T-helper 9 cell (primary cell): Measurements from ENCODE around the gene AGTR2.
"Not testable (repeated sequence)": the region's sequence is repeated elsewhere in the genome, so short reads cannot be mapped to it uniquely, and the experiment has no call there.

Experiments used
- DNase-seq: peaks from one replicate; pipeline ENCODE4 v3.0.0-alpha.2; 2020
- total RNA-seq, 2 donors: gene quantifications; one replicate each; lab custom pipeline; 2026; lab: John Stamatoyannopoulos, UW

The AGTR2 gene
- 0 reads per million in 2 donors for total RNA-seq

GRCh38 chrX:116170511-116170910, at the start of gene AGTR2:
TSS of gene AGTR2 (plus strand) at chrX:116170744. CDS start at chrX:116172281, 1,537 bp downstream.
- DNase-seq = no peak

DNA sequence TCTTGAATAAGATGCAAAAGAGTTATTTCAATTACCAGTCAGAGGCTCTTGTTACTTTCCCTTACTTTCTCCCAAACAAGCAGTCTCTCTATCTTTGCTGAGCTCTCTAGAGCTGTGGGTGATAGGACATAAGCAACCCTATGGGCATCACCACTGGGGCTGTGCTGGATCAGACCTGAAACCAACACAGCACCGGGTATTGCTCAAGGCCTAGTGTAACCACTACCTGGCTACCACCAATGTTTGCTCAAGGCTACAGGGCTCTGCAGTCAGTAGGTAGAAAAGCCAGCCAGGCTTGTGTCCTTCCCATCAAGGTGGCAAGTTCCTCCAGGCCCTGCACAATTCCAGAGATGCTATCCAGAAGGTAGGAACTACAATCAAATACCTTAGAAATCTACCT, 35.3 kb upstream of the AGTR2 start:
- DNase-seq = no peak

GRCh38 chrX:116141270-116141669, 29.3 kb upstream of the AGTR2 start:
- DNase-seq = not testable (repeated sequence)

DNA sequence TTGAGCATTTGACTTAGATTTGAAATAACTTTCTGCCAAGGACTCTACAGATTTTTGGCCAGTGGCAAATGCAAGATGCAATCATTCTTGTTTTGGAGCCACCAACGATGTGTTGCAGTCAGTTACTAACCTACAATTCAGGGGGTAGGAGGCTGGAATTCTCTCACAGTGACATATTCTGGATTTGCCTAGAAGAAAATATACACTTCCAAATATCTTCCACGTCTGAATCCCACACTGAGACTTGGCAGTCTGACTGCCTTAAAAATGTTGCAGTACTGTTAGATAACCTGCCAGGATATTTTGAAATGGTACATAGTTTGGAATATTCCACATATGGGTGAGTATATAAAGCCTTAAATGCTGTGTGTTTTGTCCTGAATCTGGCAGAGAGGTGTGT, 27.6 kb upstream of the AGTR2 start:
- DNase-seq = no peak

DNA sequence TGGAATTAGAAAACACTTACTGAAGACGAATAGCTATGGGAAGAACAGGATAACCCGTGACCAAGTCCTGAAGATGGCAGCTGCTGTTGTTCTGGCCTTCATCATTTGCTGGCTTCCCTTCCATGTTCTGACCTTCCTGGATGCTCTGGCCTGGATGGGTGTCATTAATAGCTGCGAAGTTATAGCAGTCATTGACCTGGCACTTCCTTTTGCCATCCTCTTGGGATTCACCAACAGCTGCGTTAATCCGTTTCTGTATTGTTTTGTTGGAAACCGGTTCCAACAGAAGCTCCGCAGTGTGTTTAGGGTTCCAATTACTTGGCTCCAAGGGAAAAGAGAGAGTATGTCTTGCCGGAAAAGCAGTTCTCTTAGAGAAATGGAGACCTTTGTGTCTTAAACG, 2.4 kb downstream of the AGTR2 start:
- DNase-seq = no peak

DNA sequence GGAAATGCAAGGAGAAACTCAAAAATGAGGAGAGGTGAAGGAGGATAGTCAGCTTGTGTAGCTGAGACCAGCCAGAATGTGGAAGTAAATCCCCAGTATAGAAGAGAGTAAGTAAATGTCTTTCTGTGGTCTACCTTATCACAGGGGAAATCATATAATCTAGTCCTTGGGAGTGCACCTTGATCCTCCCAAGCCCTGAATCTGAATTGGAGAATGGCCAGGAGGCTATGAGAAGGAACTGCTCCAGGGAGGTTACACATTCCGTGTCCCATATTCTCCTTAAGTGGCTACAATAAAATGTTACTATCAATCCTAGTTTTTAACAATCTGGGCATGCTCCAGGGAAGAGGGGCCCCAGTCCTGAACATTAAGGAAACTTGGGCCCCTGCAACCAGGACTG, 10.8 kb downstream of the AGTR2 start:
- no peak for DNase-seq

DNA sequence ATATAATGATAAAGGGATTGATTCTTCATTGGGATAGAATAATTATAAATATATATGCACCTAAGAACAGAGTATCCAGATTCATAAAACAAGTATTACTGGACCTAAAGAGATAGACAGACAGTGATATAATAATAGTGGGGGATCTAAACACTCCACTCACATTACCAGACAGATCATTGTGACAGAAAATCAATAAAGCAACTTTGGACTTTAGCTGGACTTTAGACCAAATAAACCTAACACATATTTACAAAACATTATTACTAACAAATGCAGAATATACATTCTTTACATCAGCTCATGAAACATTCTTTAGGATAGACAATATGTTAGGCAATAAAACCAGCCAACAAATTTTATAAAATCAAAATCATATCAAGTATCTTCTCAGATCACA, 14.6 kb downstream of the AGTR2 start:
- no peak for DNase-seq

GRCh38 chrX:116194649-116195048, 24.1 kb downstream of the AGTR2 start:
- DNase-seq = no peak

DNA sequence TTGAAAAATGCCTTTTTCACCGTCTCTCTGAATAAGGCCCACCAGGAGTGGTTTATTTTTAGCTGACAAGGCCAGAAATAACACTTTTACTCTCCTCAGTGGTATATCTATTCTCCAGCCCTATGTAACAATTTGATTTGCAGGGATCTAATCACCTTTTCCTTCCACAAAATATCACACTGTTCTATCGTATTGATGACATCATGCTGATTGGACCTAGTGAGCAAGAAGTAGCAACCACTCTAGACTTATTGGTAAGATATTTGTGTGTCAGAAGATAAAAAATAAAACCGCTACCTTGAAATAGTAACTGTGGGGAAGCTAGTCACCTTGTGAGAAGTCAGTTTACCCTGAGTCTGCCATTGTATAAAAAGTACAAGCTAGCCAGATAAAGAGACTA, 27.7 kb downstream of the AGTR2 start:
- DNase-seq = no peak

GRCh38 chrX:116198810-116199209, 28.3 kb downstream of the AGTR2 start:
- DNase-seq = no peak

- DNase-seq = no peak
Observed at GRCh38 chrX:116204932-116205331, 34.4 kb downstream of the AGTR2 start.

- DNase-seq = no peak
Observed at GRCh38 chrX:116213262-116213661, 42.7 kb downstream of the AGTR2 start.

DNA sequence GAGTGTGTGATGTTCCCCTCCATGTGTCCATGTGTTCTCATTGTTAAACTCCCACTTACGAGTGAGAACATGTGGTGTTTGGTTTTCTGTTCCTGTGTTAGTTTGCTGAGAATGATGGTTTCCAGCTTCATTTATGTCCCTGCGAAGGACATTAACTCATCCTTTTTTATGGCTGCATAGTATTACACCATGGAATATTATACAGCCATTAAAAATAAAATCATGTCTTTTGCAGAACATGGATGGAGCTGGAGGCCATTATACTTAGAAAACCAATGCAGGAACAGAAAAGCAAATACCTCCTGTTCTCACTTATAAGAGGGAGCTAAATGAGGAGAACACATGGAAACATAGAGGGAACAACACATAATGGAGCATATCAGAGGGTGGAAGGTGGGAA, 46.5 kb downstream of the AGTR2 start:
- not testable (repeated sequence) for DNase-seq
